ENCODE measurements around the gene ANKS1B. TPM values are rescaled to one million over a fixed set of nuclear protein-coding genes. Genes with fewer than 3 reads are reported as not detected.
A peak's percentile ranks its signal among the peaks of the same experiment; 100 is the strongest.

The ANKS1B gene
- total RNA-seq, 1 donor from 2014 or later = 2.4 TPM

GRCh38 chr12:99911081-99911480 lies 73.7 kb downstream of the ANKS1B start:
- no peaks in the 10 kb centered on the region for H3K9me3 ChIP-seq (ENCODE audit: insufficient read depth, low read depth, low read length)
- no peak overlapping the region for H2AFZ ChIP-seq (ENCODE audit: low read depth, low read length)
- peak overlapping the region; percentile 92 for H3K27ac Mint-ChIP-seq (ENCODE audit: unreplicated experiment)
- peak overlapping the region; percentile 8 for H3K9ac ChIP-seq (ENCODE audit: low read length)
- no peaks in the 10 kb centered on the region for H3K79me2 ChIP-seq (ENCODE audit: insufficient read depth, low read length)
- peak overlapping the region; percentile 62 for H3K27ac ChIP-seq (ENCODE audit: low read depth, low read length)
- peaks cover 19% of the 10 kb centered on the region for H3K4me1 Mint-ChIP-seq (ENCODE audit: low read depth, unreplicated experiment)
- H3K36me3 ChIP-seq (ENCODE audit: insufficient read depth, low read length) = no peaks in the 10 kb centered on the region
- H3K4me3 Mint-ChIP-seq (ENCODE audit: unreplicated experiment) = no peak overlapping the region
- peaks cover 23% of the 10 kb centered on the region for H3K4me1 ChIP-seq (ENCODE audit: insufficient read depth, low read length)
- TF ChIP-seq CTCF (IDR thresholded peaks at IDR 0.05; ENCODE audit: insufficient read depth, low read depth, low read length) (no peak), EZH2 (IDR thresholded peaks at IDR 0.05; ENCODE audit: insufficient read depth, low read length) (no peak)
- H4K20me1 ChIP-seq (ENCODE audit: insufficient read depth, low read length) = no peaks in the 10 kb centered on the region
- no peaks in the 10 kb centered on the region for H3K27me3 ChIP-seq (ENCODE audit: insufficient read depth, low read length)
- FAIRE-seq (peak; percentile 93), DNase-seq (ENCODE audit: low read depth) (peak; percentile 94)
- no peak overlapping the region for H3K4me3 ChIP-seq (ENCODE audit: insufficient read depth, low read depth, low read length)
- peak overlapping the region; percentile 33 for H3K4me2 ChIP-seq (ENCODE audit: low read length)
- H3K9me3 Mint-ChIP-seq (ENCODE audit: unreplicated experiment) = no peaks in the 10 kb centered on the region
- no peaks in the 10 kb centered on the region for H3K36me3 Mint-ChIP-seq (ENCODE audit: low read depth, unreplicated experiment)
- H3K27me3 Mint-ChIP-seq (ENCODE audit: low read depth, unreplicated experiment) = no peaks in the 10 kb centered on the region

GRCh38 chr12:99910342-99910741 lies 74.4 kb downstream of the ANKS1B start:
- Histone ChIP-seq H3K9ac (ENCODE audit: low read length) (peak overlapping the region; percentile 8), H3K36me3 (ENCODE audit: insufficient read depth, low read length) (no peaks in the 10 kb centered on the region), H3K27ac (ENCODE audit: low read depth, low read length) (no peak overlapping the region), H2AFZ (ENCODE audit: low read depth, low read length) (no peak overlapping the region), H3K4me1 (ENCODE audit: insufficient read depth, low read length) (peaks cover 20% of the 10 kb centered on the region), H3K4me3 (ENCODE audit: insufficient read depth, low read depth, low read length) (no peak overlapping the region), H3K79me2 (ENCODE audit: insufficient read depth, low read length) (no peaks in the 10 kb centered on the region), H3K9me3 (ENCODE audit: insufficient read depth, low read depth, low read length) (no peaks in the 10 kb centered on the region), H4K20me1 (ENCODE audit: insufficient read depth, low read length) (no peaks in the 10 kb centered on the region), H3K27me3 (ENCODE audit: insufficient read depth, low read length) (no peaks in the 10 kb centered on the region), H3K4me2 (ENCODE audit: low read length) (no peak overlapping the region)
- FAIRE-seq (no peak), DNase-seq (ENCODE audit: low read depth) (no peak)
- no peak overlapping the region for H3K4me3 Mint-ChIP-seq (ENCODE audit: unreplicated experiment)
- H3K36me3 Mint-ChIP-seq (ENCODE audit: low read depth, unreplicated experiment) = no peaks in the 10 kb centered on the region
- H3K27me3 Mint-ChIP-seq (ENCODE audit: low read depth, unreplicated experiment) = no peaks in the 10 kb centered on the region
- no peaks in the 10 kb centered on the region for H3K9me3 Mint-ChIP-seq (ENCODE audit: unreplicated experiment)
- H3K4me1 Mint-ChIP-seq (ENCODE audit: low read depth, unreplicated experiment) = peaks cover 19% of the 10 kb centered on the region
- no peak for TF ChIP-seq EZH2 (IDR thresholded peaks at IDR 0.05; ENCODE audit: insufficient read depth, low read length)
- TF ChIP-seq CTCF (IDR thresholded peaks at IDR 0.05; ENCODE audit: insufficient read depth, low read depth, low read length) = no peak
- peak overlapping the region; percentile 92 for H3K27ac Mint-ChIP-seq (ENCODE audit: unreplicated experiment)

- FAIRE-seq (no peak), DNase-seq (ENCODE audit: low read depth) (no peak)
- Mint-ChIP-seq H3K27ac (ENCODE audit: unreplicated experiment) (no peak overlapping the region), H3K4me3 (ENCODE audit: unreplicated experiment) (no peak overlapping the region), H3K27me3 (ENCODE audit: low read depth, unreplicated experiment) (no peaks in the 10 kb centered on the region), H3K36me3 (ENCODE audit: low read depth, unreplicated experiment) (no peaks in the 10 kb centered on the region), H3K9me3 (ENCODE audit: unreplicated experiment) (no peaks in the 10 kb centered on the region), H3K4me1 (ENCODE audit: low read depth, unreplicated experiment) (peaks cover 18% of the 10 kb centered on the region)
- H3K9me3 ChIP-seq (ENCODE audit: insufficient read depth, low read depth, low read length) = no peaks in the 10 kb centered on the region
- no peak overlapping the region for H3K4me2 ChIP-seq (ENCODE audit: low read length)
- no peaks in the 10 kb centered on the region for H3K27me3 ChIP-seq (ENCODE audit: insufficient read depth, low read length)
- TF ChIP-seq CTCF (IDR thresholded peaks at IDR 0.05; ENCODE audit: insufficient read depth, low read depth, low read length) = no peak
- no peak for TF ChIP-seq EZH2 (IDR thresholded peaks at IDR 0.05; ENCODE audit: insufficient read depth, low read length)
- H3K4me3 ChIP-seq (ENCODE audit: insufficient read depth, low read depth, low read length) = no peak overlapping the region
- no peaks in the 10 kb centered on the region for H3K36me3 ChIP-seq (ENCODE audit: insufficient read depth, low read length)
- H3K27ac ChIP-seq (ENCODE audit: low read depth, low read length) = no peak overlapping the region
- H4K20me1 ChIP-seq (ENCODE audit: insufficient read depth, low read length) = no peaks in the 10 kb centered on the region
- peaks cover 8% of the 10 kb centered on the region for H3K4me1 ChIP-seq (ENCODE audit: insufficient read depth, low read length)
- H3K79me2 ChIP-seq (ENCODE audit: insufficient read depth, low read length) = no peaks in the 10 kb centered on the region
- H2AFZ ChIP-seq (ENCODE audit: low read depth, low read length) = no peak overlapping the region
- no peak overlapping the region for H3K9ac ChIP-seq (ENCODE audit: low read length)
Measured at GRCh38 chr12:99906786-99907579, 77.8 kb downstream of the ANKS1B start.
